Esophagus muscularis mucosa (tissue), 4 donors: ENCODE measurements around the gene ANKRD13D. TPM values are rescaled to one million over a fixed set of nuclear protein-coding genes. Genes with fewer than 3 reads are reported as not detected.
A peak's percentile ranks its signal among the peaks of the same experiment; 100 is the strongest.

Experiments used
- DNase-seq: peaks from one replicate; pipeline ENCODE4 v3.0.0-alpha.2; 2017; ENCODE audit errors: extremely low spot score
- H3K27ac ChIP-seq, 4 donors: fragments of 200-600 bp; sonication (generic); replicated peaks in 1 of 4; 1 replicate in 3 of 4; 2 replicates in 1 of 4; pipeline ENCODE4 v1.5.1; 2016 to 2019; ENCODE audit warnings: mild to moderate bottlenecking in 1 of 4
- H3K27me3 ChIP-seq, 4 donors: fragments of 200-600 bp; sonication (generic); one replicate each; pipeline versions ENCODE4 v1.5.1 to v1.6.0; 2016 to 2019
- H3K36me3 ChIP-seq, 4 donors: fragments of 200-600 bp; sonication (generic); one replicate each; pipeline ENCODE4 v1.5.1; 2016 to 2019
- H3K4me1 ChIP-seq, 4 donors: fragments of 200-600 bp; sonication (generic); one replicate each; pipeline ENCODE4 v1.5.1; 2016 to 2019
- H3K4me3 ChIP-seq, 4 donors: fragments of 200-600 bp; sonication (generic); 1 replicate in 2 of 4; 2 replicates in 2 of 4; pipeline ENCODE4 v1.5.1; 2016 to 2019; ENCODE audit warnings: mild to moderate bottlenecking in 4 of 4, moderate library complexity in 1 of 4
- H3K9me3 ChIP-seq, 4 donors: fragments of 200-600 bp; sonication (generic); 1 replicate in 3 of 4; 2 replicates in 1 of 4; pipeline ENCODE4 v1.5.1; 2016 to 2019
- CTCF ChIP-seq, 3 experiments: fragments of 200-600 bp in 2 of 3; fragments of 450-650 bp in 1 of 3; sonication (generic) in 2 of 3; IDR thresholded peaks; one replicate each; pipeline ENCODE4 v1.5.1; 2017 to 2019; ENCODE audit warnings: antibody characterized with exemption in 3 of 3, mild to moderate bottlenecking in 2 of 3, moderate library complexity in 1 of 3
- EP300 ChIP-seq: sonication (generic); formaldehyde crosslinking; IDR thresholded peaks from one replicate; pipeline ENCODE4 v1.6.1; 2017; ENCODE audit warnings: antibody characterized with exemption
- POLR2A ChIP-seq: fragments of 450-650 bp; IDR thresholded peaks from one replicate; pipeline ENCODE4 v1.6.1; 2017; ENCODE audit warnings: antibody characterized with exemption, moderate library complexity, mild to moderate bottlenecking, low read depth
- POLR2AphosphoS5 ChIP-seq, 2 donors: sonication (generic); formaldehyde crosslinking; IDR thresholded peaks; one replicate each; pipeline ENCODE4 v1.6.1; 2017; ENCODE audit warnings: antibody characterized with exemption in 2 of 2
- WGBS: methylation state at CpG from one replicate; pipeline ENCODE4 v1.1.5; 2018; 5-methylcytosine and 5-hydroxymethylcytosine counted together
- intact Hi-C: fragments of 100-400 bp; cut with DNase I; formaldehyde crosslinking; loops from one replicate; pipeline ENCODE4 v1.15.1; 2023
- total RNA-seq, 4 donors: library from RNA; depleted of rRNA; stranded (reverse); fragments of >200 nt; gene quantifications; one replicate each; pipeline versions ENCODE4 v1.1.0 to v1.2.1, GENCODE V29; 2016

Gene ANKRD13D
- total RNA-seq, 4 donors from 2014 or later: 27.7 to 53.0 (median 39.5) TPM

- Histone ChIP-seq H3K27me3 (no peaks in the 10 kb centered on the region), H3K27ac (no peak overlapping the region), H3K36me3 (peaks cover 0 to 52% (median 42%) of the 10 kb centered on the region in 4 donors), H3K4me3 (no peak overlapping the region), H3K4me1 (peaks cover 3% of the 10 kb centered on the region in 4 donors), H3K9me3 (no peaks in the 10 kb centered on the region)
- intact Hi-C loops: no loop called here
- WGBS: 90% methylated on average over 10 of the region's 15 CpGs
- no peak for DNase-seq
- TF ChIP-seq CTCF (IDR thresholded peaks at IDR 0.05): no peak
- TF ChIP-seq EP300: no peak
- TF ChIP-seq POLR2A: no peak
- no peak for TF ChIP-seq POLR2AphosphoS5 (IDR thresholded peaks at IDR 0.05)
These were observed 22.5 kb downstream of the ANKRD13D start for GRCh38 chr11:67311556-67312082.

- intact Hi-C loops: no loop called here
- peaks cover 5 to 9% (median 6%) of the 10 kb centered on the region in 4 donors for H3K4me1 ChIP-seq
- TF ChIP-seq CTCF (IDR thresholded peaks at IDR 0.05): no peak
- TF ChIP-seq POLR2A: no peak
- no peak for TF ChIP-seq POLR2AphosphoS5 (IDR thresholded peaks at IDR 0.05)
- TF ChIP-seq EP300: no peak
- no peak overlapping the region for H3K4me3 ChIP-seq
- H3K27me3 ChIP-seq: no peaks in the 10 kb centered on the region
- no peaks in the 10 kb centered on the region for H3K9me3 ChIP-seq
- WGBS: 75% methylated on average over 19 of the region's 22 CpGs
- peak overlapping the region in 2 of 4 donors; percentile 13 to 14 for H3K27ac ChIP-seq
- DNase-seq: no peak
- peaks cover 0 to 47% (median 40%) of the 10 kb centered on the region in 4 donors for H3K36me3 ChIP-seq
These were observed 23.3 kb downstream of the ANKRD13D start for GRCh38 chr11:67312187-67313021.

GRCh38 chr11:67313125-67313890 lies 24.2 kb downstream of the ANKRD13D start:
- intact Hi-C loops: no loop called here
- no peak for TF ChIP-seq CTCF (IDR thresholded peaks at IDR 0.05)
- Histone ChIP-seq H3K4me3 (no peak overlapping the region), H3K36me3 (peaks cover 0 to 38% (median 31%) of the 10 kb centered on the region in 4 donors), H3K27ac (peak overlapping the region in 1 of 4 donors; percentile 13), H3K4me1 (peaks cover 8 to 13% (median 9%) of the 10 kb centered on the region in 4 donors), H3K9me3 (no peaks in the 10 kb centered on the region), H3K27me3 (no peaks in the 10 kb centered on the region)
- WGBS: 90% methylated on average over 11 of the region's 11 CpGs
- no peak for DNase-seq

- DNase-seq: no peak
- Histone ChIP-seq H3K27me3 (no peaks in the 10 kb centered on the region), H3K9me3 (no peaks in the 10 kb centered on the region), H3K4me3 (no peak overlapping the region), H3K4me1 (peaks cover 17 to 22% (median 18%) of the 10 kb centered on the region in 4 donors), H3K27ac (no peak overlapping the region), H3K36me3 (peaks cover 0 to 29% (median 23%) of the 10 kb centered on the region in 4 donors)
- TF ChIP-seq EP300: no peak
- no peak for TF ChIP-seq POLR2A
- no peak for TF ChIP-seq CTCF (IDR thresholded peaks at IDR 0.05)
- TF ChIP-seq POLR2AphosphoS5 (IDR thresholded peaks at IDR 0.05): no peak
- 95% methylated on average over 2 of the region's 2 CpGs for WGBS
- intact Hi-C loops: no loop called here
These were observed 25.1 kb downstream of the ANKRD13D start for GRCh38 chr11:67314218-67314617.
